H1 (cell line): ENCODE results near the gene TNF. TPM values are rescaled to one million over a fixed set of nuclear protein-coding genes. Genes with fewer than 3 reads are reported as not detected.

Experiments used
- CHD2 ChIP-seq: IDR thresholded peaks from 2 replicates; pipeline ENCODE4 v1.6.1; 2012; ENCODE audit warnings: low read length, improper control_type of control experiment
- CTBP2 ChIP-seq: IDR thresholded peaks from 2 replicates; pipeline ENCODE4 v1.7.0; 2011; ENCODE audit warnings: borderline replicate concordance, mild to moderate bottlenecking, moderate library complexity, mixed read lengths, low read length; ENCODE audit not compliant: insufficient read depth, insufficient read length
- RNF2 ChIP-seq: fragments of 200-900, 300-1000 bp; sonication (generic); IDR thresholded peaks from 2 replicates; pipeline ENCODE4 v1.7.1; 2016; ENCODE audit warnings: borderline replicate concordance, low read depth, mild to moderate bottlenecking, antibody characterized with exemption, low read length; ENCODE audit not compliant: poor library complexity, severe bottlenecking; ENCODE audit errors: missing control alignments
- RXRA ChIP-seq: IDR thresholded peaks from 2 replicates; pipeline ENCODE4 v1.6.1; 2011; ENCODE audit warnings: low read depth, mild to moderate bottlenecking, low read length, moderate library complexity; ENCODE audit not compliant: insufficient read depth
- SAP30 ChIP-seq: fragments of 300-600 bp; sonication (generic); IDR thresholded peaks from 2 replicates; pipeline ENCODE4 v1.7.1; 2012; ENCODE audit warnings: low read length, moderate library complexity, mild to moderate bottlenecking, inconsistent platforms; ENCODE audit not compliant: insufficient read depth, insufficient replicate concordance
- SP1 ChIP-seq: IDR thresholded peaks from 2 replicates; pipeline ENCODE4 v1.6.1; 2011; ENCODE audit warnings: low read depth, low read length
- SUZ12 ChIP-seq: fragments of 200-600 bp; sonication (generic); IDR thresholded peaks from 2 replicates; pipeline ENCODE4 v1.6.1; 2012; ENCODE audit warnings: mild to moderate bottlenecking, inconsistent platforms, low read length, moderate library complexity, mixed read lengths
- TAF7 ChIP-seq: optimal IDR thresholded peaks from 2 replicates; pipeline ENCODE3; 2011; ENCODE audit warnings: low read depth, mild to moderate bottlenecking, inconsistent platforms, low read length, moderate library complexity, borderline replicate concordance
- TCF12 ChIP-seq: IDR thresholded peaks from 2 replicates; pipeline ENCODE4 v1.6.1; 2011; ENCODE audit warnings: low read depth, mild to moderate bottlenecking, low read length
- polyA plus RNA-seq, 7 experiments: library from polyadenylated mRNA; depleted of rRNA in 3 of 7; stranded (reverse) in 5 of 7; unstranded in 2 of 7; fragments of >200 nt in 5 of 7; fragments of 200-250 nt in 2 of 7; gene quantifications; 1 replicate in 5 of 7; 2 replicates in 1 of 7; 4 replicates in 1 of 7; pipeline versions ENCODE4 v1.2.1 to v1.2.3, GENCODE V29; 2011 to 2013; ENCODE audit warnings: missing spikeins in 2 of 7, mixed read lengths in 2 of 7
- total RNA-seq: library from RNA; stranded (reverse); fragmentation: NEBNext Ultra II Directional; extraction: Animal tissue kit (Norgen Biotek cat#: 25700); gene quantifications from 2 replicates; pipeline ENCODE4 v1.2.1, GENCODE V29; 2021
- TF ChIP-seq, protein P1 (sequence below): fragments of 300-600 bp; sonication (generic); IDR thresholded peaks from 2 replicates; pipeline ENCODE4 v1.7.1; 2012; ENCODE audit warnings: low read length, moderate library complexity, mild to moderate bottlenecking, inconsistent platforms; ENCODE audit not compliant: insufficient replicate concordance
- TF ChIP-seq, protein P2 (sequence below): IDR thresholded peaks from 2 replicates; pipeline ENCODE4 v1.6.1; 2012; ENCODE audit warnings: inconsistent platforms

Gene TNF
- total and polyA plus RNA-seq, 2 of the 8 experiments (the other 6 are each of a cell fraction or from before 2014, with no cell fraction given): not detected

- TF ChIP-seq, protein P1, sequence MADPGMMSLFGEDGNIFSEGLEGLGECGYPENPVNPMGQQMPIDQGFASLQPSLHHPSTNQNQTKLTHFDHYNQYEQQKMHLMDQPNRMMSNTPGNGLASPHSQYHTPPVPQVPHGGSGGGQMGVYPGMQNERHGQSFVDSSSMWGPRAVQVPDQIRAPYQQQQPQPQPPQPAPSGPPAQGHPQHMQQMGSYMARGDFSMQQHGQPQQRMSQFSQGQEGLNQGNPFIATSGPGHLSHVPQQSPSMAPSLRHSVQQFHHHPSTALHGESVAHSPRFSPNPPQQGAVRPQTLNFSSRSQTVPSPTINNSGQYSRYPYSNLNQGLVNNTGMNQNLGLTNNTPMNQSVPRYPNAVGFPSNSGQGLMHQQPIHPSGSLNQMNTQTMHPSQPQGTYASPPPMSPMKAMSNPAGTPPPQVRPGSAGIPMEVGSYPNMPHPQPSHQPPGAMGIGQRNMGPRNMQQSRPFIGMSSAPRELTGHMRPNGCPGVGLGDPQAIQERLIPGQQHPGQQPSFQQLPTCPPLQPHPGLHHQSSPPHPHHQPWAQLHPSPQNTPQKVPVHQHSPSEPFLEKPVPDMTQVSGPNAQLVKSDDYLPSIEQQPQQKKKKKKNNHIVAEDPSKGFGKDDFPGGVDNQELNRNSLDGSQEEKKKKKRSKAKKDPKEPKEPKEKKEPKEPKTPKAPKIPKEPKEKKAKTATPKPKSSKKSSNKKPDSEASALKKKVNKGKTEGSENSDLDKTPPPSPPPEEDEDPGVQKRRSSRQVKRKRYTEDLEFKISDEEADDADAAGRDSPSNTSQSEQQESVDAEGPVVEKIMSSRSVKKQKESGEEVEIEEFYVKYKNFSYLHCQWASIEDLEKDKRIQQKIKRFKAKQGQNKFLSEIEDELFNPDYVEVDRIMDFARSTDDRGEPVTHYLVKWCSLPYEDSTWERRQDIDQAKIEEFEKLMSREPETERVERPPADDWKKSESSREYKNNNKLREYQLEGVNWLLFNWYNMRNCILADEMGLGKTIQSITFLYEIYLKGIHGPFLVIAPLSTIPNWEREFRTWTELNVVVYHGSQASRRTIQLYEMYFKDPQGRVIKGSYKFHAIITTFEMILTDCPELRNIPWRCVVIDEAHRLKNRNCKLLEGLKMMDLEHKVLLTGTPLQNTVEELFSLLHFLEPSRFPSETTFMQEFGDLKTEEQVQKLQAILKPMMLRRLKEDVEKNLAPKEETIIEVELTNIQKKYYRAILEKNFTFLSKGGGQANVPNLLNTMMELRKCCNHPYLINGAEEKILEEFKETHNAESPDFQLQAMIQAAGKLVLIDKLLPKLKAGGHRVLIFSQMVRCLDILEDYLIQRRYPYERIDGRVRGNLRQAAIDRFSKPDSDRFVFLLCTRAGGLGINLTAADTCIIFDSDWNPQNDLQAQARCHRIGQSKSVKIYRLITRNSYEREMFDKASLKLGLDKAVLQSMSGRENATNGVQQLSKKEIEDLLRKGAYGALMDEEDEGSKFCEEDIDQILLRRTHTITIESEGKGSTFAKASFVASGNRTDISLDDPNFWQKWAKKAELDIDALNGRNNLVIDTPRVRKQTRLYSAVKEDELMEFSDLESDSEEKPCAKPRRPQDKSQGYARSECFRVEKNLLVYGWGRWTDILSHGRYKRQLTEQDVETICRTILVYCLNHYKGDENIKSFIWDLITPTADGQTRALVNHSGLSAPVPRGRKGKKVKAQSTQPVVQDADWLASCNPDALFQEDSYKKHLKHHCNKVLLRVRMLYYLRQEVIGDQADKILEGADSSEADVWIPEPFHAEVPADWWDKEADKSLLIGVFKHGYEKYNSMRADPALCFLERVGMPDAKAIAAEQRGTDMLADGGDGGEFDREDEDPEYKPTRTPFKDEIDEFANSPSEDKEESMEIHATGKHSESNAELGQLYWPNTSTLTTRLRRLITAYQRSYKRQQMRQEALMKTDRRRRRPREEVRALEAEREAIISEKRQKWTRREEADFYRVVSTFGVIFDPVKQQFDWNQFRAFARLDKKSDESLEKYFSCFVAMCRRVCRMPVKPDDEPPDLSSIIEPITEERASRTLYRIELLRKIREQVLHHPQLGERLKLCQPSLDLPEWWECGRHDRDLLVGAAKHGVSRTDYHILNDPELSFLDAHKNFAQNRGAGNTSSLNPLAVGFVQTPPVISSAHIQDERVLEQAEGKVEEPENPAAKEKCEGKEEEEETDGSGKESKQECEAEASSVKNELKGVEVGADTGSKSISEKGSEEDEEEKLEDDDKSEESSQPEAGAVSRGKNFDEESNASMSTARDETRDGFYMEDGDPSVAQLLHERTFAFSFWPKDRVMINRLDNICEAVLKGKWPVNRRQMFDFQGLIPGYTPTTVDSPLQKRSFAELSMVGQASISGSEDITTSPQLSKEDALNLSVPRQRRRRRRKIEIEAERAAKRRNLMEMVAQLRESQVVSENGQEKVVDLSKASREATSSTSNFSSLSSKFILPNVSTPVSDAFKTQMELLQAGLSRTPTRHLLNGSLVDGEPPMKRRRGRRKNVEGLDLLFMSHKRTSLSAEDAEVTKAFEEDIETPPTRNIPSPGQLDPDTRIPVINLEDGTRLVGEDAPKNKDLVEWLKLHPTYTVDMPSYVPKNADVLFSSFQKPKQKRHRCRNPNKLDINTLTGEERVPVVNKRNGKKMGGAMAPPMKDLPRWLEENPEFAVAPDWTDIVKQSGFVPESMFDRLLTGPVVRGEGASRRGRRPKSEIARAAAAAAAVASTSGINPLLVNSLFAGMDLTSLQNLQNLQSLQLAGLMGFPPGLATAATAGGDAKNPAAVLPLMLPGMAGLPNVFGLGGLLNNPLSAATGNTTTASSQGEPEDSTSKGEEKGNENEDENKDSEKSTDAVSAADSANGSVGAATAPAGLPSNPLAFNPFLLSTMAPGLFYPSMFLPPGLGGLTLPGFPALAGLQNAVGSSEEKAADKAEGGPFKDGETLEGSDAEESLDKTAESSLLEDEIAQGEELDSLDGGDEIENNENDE: no peak
- TF ChIP-seq SAP30: no peak
- TF ChIP-seq TAF7: no peak
- TF ChIP-seq RNF2: no peak
- TF ChIP-seq SUZ12: no peak
- TF ChIP-seq CTBP2: no peak
- no peak for TF ChIP-seq SP1
- TF ChIP-seq RXRA: no peak
- TF ChIP-seq, protein P2, sequence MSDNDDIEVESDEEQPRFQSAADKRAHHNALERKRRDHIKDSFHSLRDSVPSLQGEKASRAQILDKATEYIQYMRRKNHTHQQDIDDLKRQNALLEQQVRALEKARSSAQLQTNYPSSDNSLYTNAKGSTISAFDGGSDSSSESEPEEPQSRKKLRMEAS: no peak
- no peak for TF ChIP-seq TCF12
- TF ChIP-seq CHD2: no peak
These were observed 30.7 kb upstream of the TNF start (continued) for GRCh38 chr6:31544676-31545075.
